Measurements from ENCODE around the gene CADPS.

DNA sequence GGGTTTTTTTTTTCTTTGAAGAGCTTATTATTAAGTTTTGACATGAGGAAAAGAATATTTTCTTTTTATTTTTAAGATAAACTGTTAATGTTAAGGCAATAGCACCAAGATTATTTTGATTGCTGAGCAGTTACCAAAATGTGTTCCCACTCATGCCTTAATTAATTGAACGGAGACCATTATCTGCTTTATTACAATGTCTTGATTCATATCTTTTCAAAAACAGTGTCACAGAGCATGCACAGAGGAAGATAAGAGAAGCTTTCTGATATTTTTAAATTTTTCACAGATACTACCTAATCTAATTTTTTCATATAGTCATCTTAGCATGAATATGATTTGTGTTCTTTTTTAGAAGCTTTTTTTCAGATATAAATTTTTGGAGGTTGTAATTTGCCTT, 395.2 kb downstream of the CADPS start:
- TF ChIP-seq, protein P1, sequence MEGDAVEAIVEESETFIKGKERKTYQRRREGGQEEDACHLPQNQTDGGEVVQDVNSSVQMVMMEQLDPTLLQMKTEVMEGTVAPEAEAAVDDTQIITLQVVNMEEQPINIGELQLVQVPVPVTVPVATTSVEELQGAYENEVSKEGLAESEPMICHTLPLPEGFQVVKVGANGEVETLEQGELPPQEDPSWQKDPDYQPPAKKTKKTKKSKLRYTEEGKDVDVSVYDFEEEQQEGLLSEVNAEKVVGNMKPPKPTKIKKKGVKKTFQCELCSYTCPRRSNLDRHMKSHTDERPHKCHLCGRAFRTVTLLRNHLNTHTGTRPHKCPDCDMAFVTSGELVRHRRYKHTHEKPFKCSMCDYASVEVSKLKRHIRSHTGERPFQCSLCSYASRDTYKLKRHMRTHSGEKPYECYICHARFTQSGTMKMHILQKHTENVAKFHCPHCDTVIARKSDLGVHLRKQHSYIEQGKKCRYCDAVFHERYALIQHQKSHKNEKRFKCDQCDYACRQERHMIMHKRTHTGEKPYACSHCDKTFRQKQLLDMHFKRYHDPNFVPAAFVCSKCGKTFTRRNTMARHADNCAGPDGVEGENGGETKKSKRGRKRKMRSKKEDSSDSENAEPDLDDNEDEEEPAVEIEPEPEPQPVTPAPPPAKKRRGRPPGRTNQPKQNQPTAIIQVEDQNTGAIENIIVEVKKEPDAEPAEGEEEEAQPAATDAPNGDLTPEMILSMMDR (conservative IDR thresholded peaks at IDR 0.05; ENCODE audit: low read length), result no peak
- no peak for TF ChIP-seq EZH2phosphoT487 (IDR thresholded peaks at IDR 0.05; ENCODE audit: borderline replicate concordance, low read depth, low read length)

Measured in OCI-LY7 (cell line).